Heart right ventricle (tissue), 16 donors: ENCODE data around the gene RTN4IP1. TPM values are rescaled to one million over a fixed set of nuclear protein-coding genes. Genes with fewer than 3 reads are reported as not detected.

Experiments used
- ATAC-seq, 8 donors: fragments of 200-7000 bp; cut with Tn5 transposase; one replicate each; pipeline ENCODE4 v1.9.1; 2020; ENCODE audit warnings: mild to moderate bottlenecking in 8 of 8, moderate library complexity in 8 of 8, moderate number of reproducible peaks in 1 of 8
- DNase-seq, 2 donors: peaks; one replicate each; pipeline ENCODE4 v3.0.0-alpha.2; 2020
- H3K27ac ChIP-seq, 10 donors: fragments of 200-600 bp; sonication (generic) in 2 of 10; one replicate each; pipeline versions ENCODE4 v1.5.0 to v1.8.0; 2020 to 2022; ENCODE audit warnings: mild to moderate bottlenecking in 3 of 10
- H3K27me3 ChIP-seq, 7 donors: fragments of 200-600 bp; one replicate each; pipeline ENCODE4 v1.8.0; 2021 to 2022; ENCODE audit warnings: mild to moderate bottlenecking in 2 of 7
- H3K36me3 ChIP-seq, 9 donors: fragments of 200-600 bp; sonication (generic) in 1 of 9; one replicate each; pipeline versions ENCODE4 v1.5.0 to v1.8.0; 2020 to 2022; ENCODE audit warnings: mild to moderate bottlenecking in 2 of 9
- H3K4me1 ChIP-seq, 9 donors: fragments of 200-600 bp; sonication (generic) in 1 of 9; one replicate each; pipeline versions ENCODE4 v1.5.0 to v1.8.0; 2020 to 2022; ENCODE audit warnings: mild to moderate bottlenecking in 4 of 9
- H3K4me3 ChIP-seq, 10 donors: fragments of 200-600 bp; sonication (generic) in 2 of 10; one replicate each; pipeline versions ENCODE4 v1.5.0 to v1.8.0; 2020 to 2022; ENCODE audit warnings: mild to moderate bottlenecking in 7 of 10, moderate library complexity in 2 of 10
- H3K9me3 ChIP-seq, 11 donors: fragments of 200-600 bp in 10 of 11; sonication (generic) in 2 of 11; one replicate each; pipeline versions ENCODE4 v1.5.0 to v1.8.0; 2013 to 2022; ENCODE audit warnings: mild to moderate bottlenecking in 2 of 11, control low read depth in 1 of 11, moderate library complexity in 1 of 11
- WGBS, 2 donors: extraction: QIAGEN DNeasy Blood & Tissue Kit; methylation state at CpG; one replicate each; pipeline ENCODE4 v1.1.7; 2013; ENCODE audit warnings: inconsistent platforms in 1 of 2; 5-methylcytosine and 5-hydroxymethylcytosine counted together
- intact Hi-C, 10 donors: fragments of 100-400 bp; cut with DNase I; formaldehyde crosslinking; loops; one replicate each; pipeline versions ENCODE4 v1.11.1 to v1.14.2; 2022
- polyA plus RNA-seq, 2 donors: library from polyadenylated mRNA; stranded (reverse); fragments of 200-250 nt; gene quantifications; one replicate each; pipeline ENCODE4 v1.2.3, GENCODE V29; 2013
- total RNA-seq, 10 donors: library from RNA; stranded (reverse); fragmentation: NEBNext Ultra II Directional in 3 of 10; extraction: Animal tissue kit (Norgen Biotek cat#: 25700) in 3 of 10; gene quantifications; one replicate each; pipeline versions ENCODE4 v1.2.1 to v1.2.4, GENCODE V29; 2021 to 2023
- TF ChIP-seq, protein P1 (sequence below), 9 donors: fragments of 200-600 bp; sonication (generic) in 2 of 9; IDR thresholded peaks; one replicate each; pipeline versions ENCODE4 v1.5.0 to v1.8.0; 2021 to 2022; ENCODE audit warnings: antibody characterized with exemption in 9 of 9, mild to moderate bottlenecking in 5 of 9, moderate library complexity in 1 of 9
- donor health status: Arrhythmogenic right ventricular cardiomyopathy.
- donor health status: ischemic (EF 13 %, LVEDD 7.1; RV severe dilation, severe dysfunction).
- donor health status: healthy with polysubstance abuse.
- donor health status: DM: no; HTN: yes; CAD: no.
- donor health status: DM: no; HTN: no; CAD: no.
- donor health status: ischemic (EF 25% LVEDD 6.9; RV normal size, moderate dysfunction).
- donor health status: ischemic (EF 25% LVEDD 5.7; RV mildly dilated, moderate dysfunction).
- donor health status: healthy.
- donor health status: DM: yes; HTN: yes; CAD: no.
- donor health status: Ischemic cardiomyopathy.
- donor health status: ischemic (EF 35%, LVEDD 5.7; RV mildly dilated, moderate dysfunction).
- donor health status: nonischemic (EF 11% LVEDD 7.7; RV severe dilation, severe dysfunction).
- donor health status: DM: yes; HTN: yes; CAD: no.
- donor health status: PGD.
- donor health status: ischemic (EF 29% LVEDD 5.4; RV normal size, mild dysfunction).
- donor health status: nonischemic (EF 23%, LVEDD 6.1; RV moderate dilation, normal function).

RTN4IP1 gene
- total and polyA plus RNA-seq, 12 donors: 8.8 to 23.3 (median 15.5) TPM

DNA sequence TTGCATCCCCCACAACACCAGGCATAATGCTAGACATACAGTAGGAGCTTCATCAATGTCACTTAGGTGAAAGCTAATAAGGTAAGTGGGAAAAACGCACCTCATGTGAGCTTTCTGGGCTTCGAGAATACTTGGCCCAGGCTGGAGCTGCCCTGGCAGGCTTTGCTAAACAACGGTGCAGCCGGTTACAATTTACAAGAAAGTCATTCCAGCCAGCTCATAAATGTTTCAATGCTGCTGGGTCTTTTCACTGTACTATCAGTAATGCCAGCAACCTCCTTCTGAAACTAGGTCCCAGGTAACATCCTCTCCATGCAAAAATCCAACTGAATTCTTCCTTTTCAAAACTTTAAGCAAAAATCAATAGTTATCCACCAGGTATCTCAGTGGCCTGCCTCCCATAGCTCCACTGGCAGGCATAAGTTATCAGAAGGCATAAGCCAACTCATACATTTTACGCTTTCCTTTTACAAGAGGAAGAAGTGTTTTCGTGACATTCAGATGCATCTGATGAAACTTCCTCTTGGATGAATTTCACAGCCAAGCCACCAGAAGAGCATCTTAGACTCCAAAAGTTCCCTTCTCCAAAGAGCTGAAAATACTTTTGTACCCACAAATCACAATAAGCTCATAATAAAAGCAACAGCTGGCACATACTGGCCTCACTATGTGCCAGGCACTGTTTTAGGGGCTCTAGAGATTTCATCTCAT lies 56.3 kb downstream of the RTN4IP1 start:
- 94 to 96% methylated on average over 6 of the region's 6 CpGs for WGBS, 2 donors
- intact Hi-C loops: loop anchor here in 1 of 10 donors (10.0 kb wide), 1 partner anchor 228 kb away; no protein-coding TSS in a partner anchor
- peaks cover 0 to 82% (median 9%) of the 10 kb centered on the region in 9 donors for H3K36me3 ChIP-seq
- ATAC-seq (no peak), DNase-seq (no peak)
- no peaks in the 10 kb centered on the region for H3K27me3 ChIP-seq
- TF ChIP-seq, protein P1, sequence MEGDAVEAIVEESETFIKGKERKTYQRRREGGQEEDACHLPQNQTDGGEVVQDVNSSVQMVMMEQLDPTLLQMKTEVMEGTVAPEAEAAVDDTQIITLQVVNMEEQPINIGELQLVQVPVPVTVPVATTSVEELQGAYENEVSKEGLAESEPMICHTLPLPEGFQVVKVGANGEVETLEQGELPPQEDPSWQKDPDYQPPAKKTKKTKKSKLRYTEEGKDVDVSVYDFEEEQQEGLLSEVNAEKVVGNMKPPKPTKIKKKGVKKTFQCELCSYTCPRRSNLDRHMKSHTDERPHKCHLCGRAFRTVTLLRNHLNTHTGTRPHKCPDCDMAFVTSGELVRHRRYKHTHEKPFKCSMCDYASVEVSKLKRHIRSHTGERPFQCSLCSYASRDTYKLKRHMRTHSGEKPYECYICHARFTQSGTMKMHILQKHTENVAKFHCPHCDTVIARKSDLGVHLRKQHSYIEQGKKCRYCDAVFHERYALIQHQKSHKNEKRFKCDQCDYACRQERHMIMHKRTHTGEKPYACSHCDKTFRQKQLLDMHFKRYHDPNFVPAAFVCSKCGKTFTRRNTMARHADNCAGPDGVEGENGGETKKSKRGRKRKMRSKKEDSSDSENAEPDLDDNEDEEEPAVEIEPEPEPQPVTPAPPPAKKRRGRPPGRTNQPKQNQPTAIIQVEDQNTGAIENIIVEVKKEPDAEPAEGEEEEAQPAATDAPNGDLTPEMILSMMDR (IDR thresholded peaks at IDR 0.05): no peak
- peaks cover 0 to 22% (median 0%) of the 10 kb centered on the region in 9 donors for H3K4me1 ChIP-seq
- H3K27ac ChIP-seq: no peak overlapping the region
- no peaks in the 10 kb centered on the region for H3K9me3 ChIP-seq
- H3K4me3 ChIP-seq: no peak overlapping the region

DNA sequence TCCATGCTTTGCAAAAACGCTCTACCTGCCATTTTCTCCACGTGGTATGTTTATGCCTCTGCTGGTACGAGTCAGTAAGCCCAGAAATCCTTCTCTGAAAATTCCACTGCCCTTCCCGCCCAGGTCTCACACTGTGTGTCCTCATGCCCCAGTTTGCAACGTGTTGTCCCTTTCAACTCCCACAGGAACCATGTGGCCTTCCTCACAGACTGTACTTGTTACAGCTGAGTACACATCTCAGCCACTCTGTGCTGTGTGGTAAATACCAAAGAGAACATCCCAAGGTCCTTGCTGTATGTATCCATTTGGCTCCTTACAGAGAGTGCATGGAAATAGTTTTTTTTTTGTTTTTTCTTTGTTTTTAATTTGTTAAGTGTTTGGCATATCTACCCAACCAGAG lies 56.9 kb downstream of the RTN4IP1 start:
- H3K4me3 ChIP-seq: no peak overlapping the region
- H3K27ac ChIP-seq: no peak overlapping the region
- 81 to 82% methylated on average over 5 of the region's 5 CpGs for WGBS, 2 donors
- peaks cover 0 to 80% (median 9%) of the 10 kb centered on the region in 9 donors for H3K36me3 ChIP-seq
- TF ChIP-seq, protein P1 (IDR thresholded peaks at IDR 0.05): no peak
- DNase-seq: no peak
- intact Hi-C loops: loop anchor here in 1 of 10 donors (10.0 kb wide), 1 partner anchor 228 kb away; no protein-coding TSS in a partner anchor
- no peak for ATAC-seq
- H3K27me3 ChIP-seq: no peaks in the 10 kb centered on the region
- peaks cover 0 to 22% (median 0%) of the 10 kb centered on the region in 9 donors for H3K4me1 ChIP-seq
- H3K9me3 ChIP-seq: no peaks in the 10 kb centered on the region

DNA sequence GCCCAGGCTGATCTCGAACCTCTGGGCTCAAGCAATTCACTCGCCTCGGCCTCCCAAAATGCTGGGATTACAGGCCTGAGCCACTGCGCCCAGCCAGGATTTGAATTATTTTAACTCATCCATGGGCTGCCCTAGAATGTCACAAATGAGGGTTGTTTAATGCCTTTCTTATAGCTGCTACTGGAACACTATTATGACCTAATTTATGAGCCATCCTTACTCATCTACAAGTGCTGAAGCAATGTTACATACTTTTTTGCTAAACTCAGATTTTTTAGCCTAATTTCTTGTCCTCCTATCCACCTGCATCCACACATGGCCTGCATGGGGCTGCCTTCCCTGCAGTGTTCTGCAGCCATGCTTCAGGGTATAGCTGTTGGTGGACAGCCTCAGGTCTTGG lies 59.9 kb downstream of the RTN4IP1 start:
- no peak overlapping the region for H3K4me3 ChIP-seq
- H3K4me1 ChIP-seq: peaks cover 0 to 12% (median 0%) of the 10 kb centered on the region in 9 donors
- TF ChIP-seq, protein P1 (IDR thresholded peaks at IDR 0.05): no peak
- no peak for DNase-seq
- intact Hi-C loops: loop anchor here in 7 of 10 donors (5.0 to 10.0 kb wide), 4 partner anchors 122 to 1135 kb away; no protein-coding TSS in a partner anchor
- no peaks in the 10 kb centered on the region for H3K9me3 ChIP-seq
- H3K36me3 ChIP-seq: peaks cover 0 to 70% (median 9%) of the 10 kb centered on the region in 9 donors
- H3K27me3 ChIP-seq: no peaks in the 10 kb centered on the region
- 97 to 98% methylated on average over 4 of the region's 4 CpGs for WGBS, 2 donors
- no peak overlapping the region for H3K27ac ChIP-seq
- ATAC-seq: no peak

DNA sequence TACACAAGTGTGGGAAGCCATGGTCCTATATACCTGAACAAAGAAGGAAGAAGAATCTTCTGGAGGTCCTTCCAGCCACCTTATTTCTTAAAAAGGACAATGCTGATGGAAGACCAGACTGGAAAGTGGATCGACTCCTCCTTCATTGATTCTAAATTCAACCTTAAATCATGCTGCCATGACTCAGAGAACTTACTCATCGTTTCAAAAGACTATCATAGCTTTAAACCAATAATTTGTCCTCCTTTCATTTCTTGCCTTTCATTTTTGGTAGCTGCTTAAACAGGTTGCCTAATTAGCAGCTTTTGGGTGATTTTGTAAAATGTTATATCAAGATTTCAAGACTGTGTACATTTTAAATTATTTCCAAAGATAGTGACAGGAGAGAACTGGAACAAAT lies 60.8 kb downstream of the RTN4IP1 start:
- no peak overlapping the region for H3K4me3 ChIP-seq
- WGBS, 2 donors: 89 to 91% methylated on average over 2 of the region's 2 CpGs
- no peak for ATAC-seq
- TF ChIP-seq, protein P1 (IDR thresholded peaks at IDR 0.05): no peak
- intact Hi-C loops: loop anchor here in 7 of 10 donors (5.0 to 10.0 kb wide), 4 partner anchors 121 to 1134 kb away; no protein-coding TSS in a partner anchor
- H3K4me1 ChIP-seq: peaks cover 0 to 9% (median 0%) of the 10 kb centered on the region in 9 donors
- H3K27ac ChIP-seq: no peak overlapping the region
- H3K9me3 ChIP-seq: no peaks in the 10 kb centered on the region
- peaks cover 0 to 79% (median 9%) of the 10 kb centered on the region in 9 donors for H3K36me3 ChIP-seq
- H3K27me3 ChIP-seq: no peaks in the 10 kb centered on the region
- no peak for DNase-seq
